GM13976 (cell line): ENCODE measurements around the gene EVL.

ENCODE experiments used
- DNase-seq: peaks from one replicate; pipeline ENCODE4 v3.0.0; 2012; ENCODE audit warnings: low spot score
- in situ Hi-C: fragments of 300-500 bp; cut with MboI; formaldehyde crosslinking; loops from one replicate; pipeline ENCODE4 v1.12.0; 2022; ENCODE audit warnings: low sequenced_read_pairs, mixed read lengths, inconsistent platforms; ENCODE audit not compliant: unreplicated experiment
- TF ChIP-seq, protein P1 (sequence below): IDR thresholded peaks from 2 replicates; pipeline ENCODE4 v1.5.1; 2012; ENCODE audit warnings: borderline replicate concordance, mild to moderate bottlenecking; ENCODE audit not compliant: insufficient read depth; ENCODE audit errors: extremely low read depth, missing control alignments, control extremely low read depth

Gene EVL

DNA sequence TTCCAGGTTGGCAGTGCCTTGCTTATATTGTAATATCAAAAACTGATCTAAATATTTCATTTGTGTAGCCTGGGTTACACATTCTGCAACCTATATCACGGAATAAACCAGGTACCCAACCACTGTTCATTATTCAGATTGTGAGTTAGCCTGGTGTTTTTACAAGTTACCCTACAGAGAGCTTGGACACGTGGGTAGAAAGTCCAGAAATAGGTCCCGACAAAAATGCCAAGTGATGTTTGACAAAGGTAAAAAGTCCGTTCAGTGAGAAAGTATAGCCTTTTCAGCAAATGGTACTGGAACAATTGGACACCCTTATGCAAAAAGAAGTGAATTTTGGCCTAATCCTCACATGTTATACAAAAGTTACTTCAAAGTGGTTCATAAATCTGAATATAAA, 17.6 kb upstream of the EVL start:
- DNase-seq, result no peak
- in situ Hi-C loops, result no loop called here
- TF ChIP-seq, protein P1, sequence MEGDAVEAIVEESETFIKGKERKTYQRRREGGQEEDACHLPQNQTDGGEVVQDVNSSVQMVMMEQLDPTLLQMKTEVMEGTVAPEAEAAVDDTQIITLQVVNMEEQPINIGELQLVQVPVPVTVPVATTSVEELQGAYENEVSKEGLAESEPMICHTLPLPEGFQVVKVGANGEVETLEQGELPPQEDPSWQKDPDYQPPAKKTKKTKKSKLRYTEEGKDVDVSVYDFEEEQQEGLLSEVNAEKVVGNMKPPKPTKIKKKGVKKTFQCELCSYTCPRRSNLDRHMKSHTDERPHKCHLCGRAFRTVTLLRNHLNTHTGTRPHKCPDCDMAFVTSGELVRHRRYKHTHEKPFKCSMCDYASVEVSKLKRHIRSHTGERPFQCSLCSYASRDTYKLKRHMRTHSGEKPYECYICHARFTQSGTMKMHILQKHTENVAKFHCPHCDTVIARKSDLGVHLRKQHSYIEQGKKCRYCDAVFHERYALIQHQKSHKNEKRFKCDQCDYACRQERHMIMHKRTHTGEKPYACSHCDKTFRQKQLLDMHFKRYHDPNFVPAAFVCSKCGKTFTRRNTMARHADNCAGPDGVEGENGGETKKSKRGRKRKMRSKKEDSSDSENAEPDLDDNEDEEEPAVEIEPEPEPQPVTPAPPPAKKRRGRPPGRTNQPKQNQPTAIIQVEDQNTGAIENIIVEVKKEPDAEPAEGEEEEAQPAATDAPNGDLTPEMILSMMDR, result no peak

GRCh38 chr14:100048786-100049185, 16.4 kb upstream of the EVL start:
- TF ChIP-seq, protein P1, result no peak
- in situ Hi-C loops, result no loop called here
- no peak for DNase-seq

DNA sequence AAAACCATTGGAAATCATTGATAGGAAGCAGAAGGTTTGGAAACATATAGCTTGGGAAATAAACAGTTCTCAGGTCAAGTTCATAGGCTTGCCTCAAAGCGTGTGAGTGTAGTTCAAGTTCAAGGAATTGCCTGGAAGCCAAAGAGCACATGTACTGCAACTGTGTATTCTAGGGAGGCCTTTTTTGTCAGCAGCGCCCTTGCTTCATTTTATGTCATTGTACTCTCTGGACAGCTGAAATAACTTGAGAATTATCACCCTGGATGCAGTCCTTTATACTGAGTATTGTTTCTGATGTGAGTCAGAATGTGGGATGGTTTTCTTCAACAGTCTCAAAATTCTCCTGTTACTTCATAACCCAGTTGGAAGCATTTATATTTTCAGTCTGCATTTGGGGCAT, 16.0 kb upstream of the EVL start:
- DNase-seq, result no peak
- in situ Hi-C loops, result no loop called here
- TF ChIP-seq, protein P1, result no peak

DNA sequence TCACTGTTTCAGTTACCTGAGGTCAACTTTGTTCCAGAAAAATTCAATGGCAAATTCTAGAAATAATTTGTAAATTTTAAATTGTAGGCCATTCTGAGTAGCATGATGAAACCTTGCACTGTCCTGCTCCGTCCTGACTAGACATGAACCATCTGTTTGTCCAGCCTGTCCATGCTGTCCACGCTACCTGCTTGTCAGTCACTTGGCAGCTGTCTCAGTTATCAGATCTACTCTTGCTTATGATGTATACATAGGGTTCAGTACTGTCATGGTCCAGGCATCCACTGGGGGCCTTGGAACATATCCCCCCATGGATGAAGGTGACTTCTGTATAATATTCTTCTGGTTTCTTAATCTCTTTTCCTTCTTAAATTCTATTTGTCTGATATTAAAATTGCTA, 14.1 kb upstream of the EVL start:
- in situ Hi-C loops, result no loop called here
- no peak for DNase-seq
- TF ChIP-seq, protein P1, result no peak

DNA sequence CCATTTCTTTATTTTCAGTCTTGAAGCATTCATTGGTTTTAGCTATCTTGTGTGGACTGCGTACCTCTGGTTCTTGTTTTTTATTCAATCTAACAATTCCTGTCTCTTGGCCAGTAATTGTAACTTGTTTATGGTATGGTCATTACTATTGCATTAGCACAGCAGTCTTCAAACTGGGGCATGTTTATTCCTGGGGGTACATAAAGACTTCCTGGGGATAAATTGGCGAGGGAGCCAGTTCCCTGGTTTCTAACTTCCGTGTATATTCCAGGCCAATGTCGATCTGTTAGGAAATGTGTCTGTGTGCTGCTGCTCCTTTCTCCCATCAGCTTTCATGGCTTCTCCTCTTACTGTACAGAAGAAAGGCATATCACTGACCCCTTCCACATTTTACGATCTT, 13.7 kb upstream of the EVL start:
- in situ Hi-C loops, result no loop called here
- TF ChIP-seq, protein P1, result no peak
- DNase-seq, result no peak

- in situ Hi-C loops, result no loop called here
- TF ChIP-seq, protein P1, result no peak
- DNase-seq, result no peak
Observed at GRCh38 chr14:100052819-100053218, 12.4 kb upstream of the EVL start.
